ENCODE measurements around the gene LHX6. TPM values are rescaled to one million over a fixed set of nuclear protein-coding genes. Genes with fewer than 3 reads are reported as not detected.

The LHX6 gene
- 10.8 TPM for total RNA-seq
- long read RNA-seq, partial matches to known transcripts, result 3 of 10 reads
- long read RNA-seq, other reads (novel, unspliced or antisense), result 2 of 10 reads

DNA sequence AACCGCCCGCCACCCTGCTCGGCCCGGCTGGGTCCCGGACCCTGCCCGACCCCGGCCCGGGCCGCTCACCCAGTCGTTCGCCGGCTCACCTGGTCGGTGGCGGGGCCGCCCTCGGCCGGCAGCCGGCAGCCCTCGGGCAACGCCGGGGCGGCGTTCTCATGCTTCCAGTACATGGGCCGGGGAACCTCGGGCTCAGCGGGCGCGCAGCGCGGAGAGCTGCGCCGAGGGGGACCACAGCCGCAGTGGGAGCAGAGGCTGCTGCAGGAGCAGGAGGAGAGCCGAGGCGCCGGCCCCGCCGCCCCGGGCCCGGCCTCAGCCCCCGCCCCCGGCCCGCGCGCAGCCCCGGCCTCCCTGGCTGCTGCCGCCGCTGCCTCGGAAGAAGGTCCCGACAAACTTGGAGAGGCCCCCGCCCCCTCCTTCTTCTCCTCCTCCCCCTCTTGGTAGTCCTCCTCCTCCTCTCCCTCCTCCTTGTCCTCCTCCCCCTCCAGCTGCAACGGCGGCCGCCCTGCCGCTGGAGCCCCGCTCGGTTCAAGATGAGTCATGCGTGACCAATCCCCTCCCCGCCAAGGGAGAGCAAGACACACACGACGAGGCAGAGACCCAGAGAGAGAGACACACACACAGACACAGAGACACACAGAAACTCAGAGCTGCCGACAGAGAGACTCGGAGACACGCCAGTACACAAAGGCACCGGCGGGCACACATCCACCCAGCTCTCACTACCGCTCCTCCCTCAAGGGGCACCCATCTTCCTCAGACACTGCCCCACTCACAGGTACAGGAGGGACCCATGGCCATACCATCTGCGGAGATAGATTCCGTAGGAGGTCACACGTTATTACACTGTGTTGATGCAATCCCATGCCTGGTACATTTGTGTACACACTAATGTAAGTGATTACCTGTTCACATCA, at the start of gene LHX6:
TSS of gene LHX6 (minus strand) at position 390 of the 917 bp plus-strand sequence. CDS start at position 173, 217 bp downstream.
- intact Hi-C loops (cut with DNase I), result no loop called here

DNA sequence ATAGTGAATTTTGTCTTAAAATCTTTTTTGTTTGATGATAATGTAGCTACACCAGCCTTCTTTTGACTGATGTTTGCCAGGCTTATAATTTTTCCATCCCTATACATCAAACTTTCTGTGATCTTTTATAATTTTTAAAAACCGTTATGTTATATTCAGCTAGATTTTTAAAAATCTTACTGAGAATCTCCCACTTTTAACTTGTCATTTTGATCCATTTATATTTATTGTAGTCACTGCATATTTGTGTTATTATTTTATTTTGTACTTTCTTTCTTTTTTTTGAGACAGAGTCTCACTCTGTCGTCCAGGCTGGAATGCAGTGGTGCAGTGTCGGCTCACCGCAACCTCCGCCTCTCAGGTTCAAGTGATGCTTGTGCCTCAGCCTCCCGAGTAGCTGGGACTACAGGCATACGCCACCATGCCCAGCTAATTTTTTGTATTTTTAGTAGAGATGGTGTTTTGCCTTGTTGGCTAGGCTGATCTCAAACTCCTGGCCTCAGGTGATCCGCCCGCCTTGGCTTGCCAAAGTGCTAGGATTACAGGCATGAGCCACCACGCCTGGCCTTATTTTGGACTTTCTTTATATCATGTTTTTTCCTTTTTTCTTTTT, 48.6 kb upstream of the LHX6 start:
- no peak for DNase-seq (ENCODE audit: low spot score)
- intact Hi-C loops (cut with DNase I), result no loop called here

More for the DNA sequence above, at the start of gene LHX6:
- DNase-seq (ENCODE audit: low spot score), result no peak

DNA sequence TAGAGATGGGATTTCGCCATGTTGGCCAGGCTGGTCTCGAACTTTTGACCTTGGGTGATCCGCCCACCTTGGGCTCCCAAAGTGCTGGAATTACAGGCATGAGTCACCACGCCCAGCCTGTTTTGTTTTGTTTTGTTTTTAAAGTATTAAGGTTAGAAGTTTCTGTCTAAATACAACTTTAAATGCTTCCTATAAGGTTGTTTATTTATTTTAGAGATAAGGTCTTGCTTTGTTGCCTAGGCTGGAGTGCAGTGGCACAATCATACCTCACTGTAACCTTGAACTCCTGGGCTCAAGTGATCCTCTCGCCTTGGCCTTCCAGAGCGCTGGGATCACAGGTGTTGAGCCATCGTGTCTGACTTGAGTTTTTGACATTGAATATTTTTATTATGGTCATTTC, 47.3 kb upstream of the LHX6 start:
- intact Hi-C loops (cut with DNase I), result no loop called here
- DNase-seq (ENCODE audit: low spot score), result no peak

DNA sequence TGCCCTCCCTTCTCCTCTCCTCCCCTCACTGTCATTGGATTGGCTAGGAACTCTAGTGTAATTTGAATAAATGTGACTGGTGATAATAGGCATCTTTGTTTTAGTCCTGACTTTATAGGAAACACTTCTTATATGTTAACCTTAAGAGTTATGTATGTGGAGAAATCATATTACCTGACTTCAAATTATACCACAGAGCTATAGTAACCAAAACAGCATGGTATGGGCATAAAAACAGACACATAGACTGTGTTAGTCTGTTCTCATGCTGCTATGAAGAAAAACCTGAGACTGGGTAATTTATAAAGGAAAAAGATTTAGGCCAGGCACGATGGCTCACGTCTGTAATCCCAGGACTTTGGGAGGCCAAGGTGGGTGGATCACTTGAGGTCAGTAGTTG, 45.3 kb upstream of the LHX6 start:
- DNase-seq (ENCODE audit: low spot score), result no peak
- intact Hi-C loops (cut with DNase I), result no loop called here

DNA sequence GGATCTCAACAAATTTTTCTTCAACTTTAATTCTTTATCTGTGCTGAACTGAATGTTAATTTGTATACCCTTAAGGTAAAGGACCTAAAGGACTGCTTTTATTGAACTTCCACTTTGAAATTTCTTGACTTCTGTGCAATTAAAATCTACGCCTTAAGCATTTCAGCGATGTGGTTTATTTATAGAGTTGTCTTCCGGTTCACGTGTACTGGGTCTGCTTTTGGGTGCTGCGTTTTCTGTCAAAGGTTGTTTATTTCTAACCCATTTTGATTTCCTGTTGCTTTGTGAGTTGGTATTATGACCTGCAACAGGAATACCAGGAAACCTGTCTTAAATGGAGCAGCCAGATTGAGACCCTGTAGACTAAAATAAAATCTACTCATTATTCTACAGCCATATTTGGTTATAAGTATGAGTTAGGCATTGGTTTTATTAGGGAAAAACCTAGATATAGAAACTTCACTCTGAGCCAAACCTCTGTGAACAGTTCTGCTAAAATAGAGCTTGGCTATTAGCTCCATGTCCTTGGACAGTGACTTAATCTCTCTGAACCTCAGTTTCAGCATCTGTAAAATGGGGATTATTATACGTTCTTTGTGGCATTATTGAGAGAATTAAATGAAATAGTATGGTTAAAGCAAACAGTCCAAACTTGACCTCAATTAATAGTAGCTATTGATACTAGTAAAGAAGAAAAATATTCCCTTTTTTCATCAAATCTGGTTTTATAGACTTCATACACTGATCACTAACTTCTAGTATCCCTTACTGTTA, 39.5 kb upstream of the LHX6 start:
- DNase-seq (ENCODE audit: low spot score), result no peak
- intact Hi-C loops (cut with DNase I), result no loop called here

DNA sequence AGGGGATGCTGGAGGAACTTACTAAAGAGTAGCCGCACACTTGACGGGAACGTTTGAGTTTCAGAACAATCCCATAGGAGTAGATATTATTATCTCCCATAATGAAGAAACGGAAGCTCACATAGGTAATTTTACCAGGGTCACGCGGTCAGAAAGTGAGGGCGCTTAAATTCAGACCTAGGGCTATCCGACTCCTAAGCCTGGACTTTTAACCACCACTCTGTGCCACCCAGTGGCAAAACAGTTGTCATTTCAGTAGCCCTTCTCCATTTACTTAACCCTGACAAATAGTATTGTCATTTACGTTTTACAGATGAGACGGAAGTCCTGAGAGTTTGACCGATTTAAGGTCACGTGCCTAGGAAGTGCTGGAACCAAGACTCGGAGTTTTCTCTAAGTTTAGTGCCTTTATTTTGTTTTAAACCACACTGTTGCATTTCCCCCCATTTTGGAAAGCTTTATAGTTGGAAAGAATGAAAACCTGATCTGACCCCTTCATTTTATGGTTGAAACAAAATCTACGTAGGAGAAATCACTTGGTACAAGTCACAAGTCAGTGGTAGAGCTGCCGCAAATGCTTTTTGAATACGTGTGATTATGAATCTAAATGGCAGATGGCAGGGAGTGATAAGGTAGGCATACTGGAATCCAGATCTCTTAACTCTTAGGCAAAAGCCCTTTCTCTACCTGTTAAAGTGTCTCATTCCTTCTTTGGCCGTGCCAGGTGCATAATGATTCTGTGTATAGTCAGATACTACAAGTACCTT, 36.6 kb upstream of the LHX6 start:
- no peak for DNase-seq (ENCODE audit: low spot score)
- intact Hi-C loops (cut with DNase I), result loop anchor here (2.0 kb wide), 1 partner anchor 83 kb away; no protein-coding TSS in a partner anchor

DNA sequence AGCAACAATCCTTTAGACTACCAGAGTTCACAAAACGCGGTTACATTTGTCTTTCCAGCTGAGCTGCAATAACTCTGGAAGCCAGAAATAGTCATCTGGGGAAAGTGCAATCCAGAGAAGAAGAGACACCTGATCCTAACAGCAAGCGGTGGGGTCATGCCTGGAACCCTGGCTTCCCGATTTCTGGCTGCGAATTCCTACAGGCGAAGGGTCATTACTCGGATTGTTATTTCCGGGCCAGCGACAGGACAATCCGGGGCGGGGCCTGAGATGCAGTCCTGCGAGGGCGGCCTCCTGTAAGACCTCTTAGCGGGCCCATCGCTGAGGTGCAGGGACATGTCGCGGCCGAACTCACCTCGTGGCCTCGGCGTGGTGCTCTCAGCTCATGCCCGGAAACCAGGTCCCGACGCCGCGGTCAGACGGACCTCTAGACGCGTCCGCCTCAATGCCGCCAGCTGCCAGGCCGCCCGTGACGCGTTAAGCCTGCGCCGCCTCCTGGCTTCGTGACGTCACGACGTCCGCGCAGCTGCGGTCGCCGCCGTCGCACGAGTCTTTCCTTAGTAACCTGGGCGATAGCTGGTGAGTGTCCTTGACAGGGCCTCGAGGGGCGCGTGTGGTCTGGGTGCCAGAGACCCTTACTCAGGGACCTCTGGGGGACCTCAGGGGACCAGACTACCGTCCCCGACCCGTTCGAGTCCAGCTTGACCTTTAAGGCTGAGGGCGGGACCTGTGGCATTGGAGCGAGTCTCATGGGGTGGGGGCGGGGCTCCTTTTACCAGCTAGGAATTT, 35.8 kb upstream of the LHX6 start, which contains the start of the genes MRRF and RBM18:
TSS of gene MRRF (plus strand) at position 523 of the 789 bp plus-strand sequence. CDS start 6,010 bp downstream, outside the sequence.
TSS of gene RBM18 (minus strand) at position 481 of the 789 bp plus-strand sequence. CDS start 3,348 bp downstream, outside the sequence.
- intact Hi-C loops (cut with DNase I), result loop anchor here (2.0 kb wide), 1 partner anchor 84 kb away; no protein-coding TSS in a partner anchor
- peak; percentile 96 for DNase-seq (ENCODE audit: low spot score)

DNA sequence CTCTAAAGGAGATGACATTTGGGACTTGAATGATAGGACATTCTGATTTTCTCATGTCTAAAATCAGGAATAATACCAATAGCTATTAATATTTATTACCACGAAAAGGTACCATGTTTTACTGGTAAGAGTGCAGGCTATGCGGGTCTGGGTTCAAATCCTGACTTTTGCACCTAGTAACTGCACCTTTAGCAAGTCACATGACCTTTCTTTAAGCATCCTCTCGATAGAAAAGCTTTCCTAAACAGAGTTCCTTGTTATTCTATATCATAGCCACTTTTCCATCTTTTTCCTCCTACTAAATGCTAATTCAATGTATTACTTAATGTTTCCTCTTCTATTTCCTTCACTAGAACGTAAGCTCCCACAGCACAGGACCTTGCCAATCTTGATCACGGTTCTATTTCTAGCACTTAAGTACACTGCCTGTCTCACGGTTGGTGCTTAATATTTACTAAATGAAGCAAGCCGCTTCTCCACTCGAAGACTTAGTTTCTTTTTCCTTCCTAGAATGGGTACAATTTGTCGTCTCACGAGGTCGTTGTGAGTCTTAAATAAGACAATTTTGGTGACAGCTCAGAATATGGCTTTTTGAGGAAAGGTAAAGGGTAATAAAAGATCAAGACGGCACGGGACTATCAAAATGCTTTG, 35.1 kb upstream of the LHX6 start:
- intact Hi-C loops (cut with DNase I), result loop anchor here (2.0 kb wide), 1 partner anchor 85 kb away; no protein-coding TSS in a partner anchor
- no peak for DNase-seq (ENCODE audit: low spot score)

DNA sequence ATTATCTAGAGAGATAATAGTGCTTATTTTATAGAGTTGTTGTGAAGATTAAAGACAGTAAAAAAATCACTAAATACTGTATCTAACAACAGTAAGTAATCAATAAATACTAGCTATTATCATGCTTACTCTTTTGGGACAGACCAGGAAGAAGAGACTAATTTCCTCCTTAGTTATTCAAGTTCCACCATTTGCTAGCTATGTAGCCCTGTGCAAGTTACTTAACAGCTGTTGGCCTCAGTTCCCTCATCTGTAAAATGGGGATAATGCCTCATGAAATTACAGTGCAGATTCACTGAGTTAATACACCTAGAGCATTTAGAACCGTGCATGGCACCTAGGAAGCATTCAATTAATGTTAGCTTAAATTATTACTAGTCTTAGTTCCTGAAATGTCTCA, 33.3 kb upstream of the LHX6 start:
- intact Hi-C loops (cut with DNase I), result no loop called here
- no peak for DNase-seq (ENCODE audit: low spot score)

DNA sequence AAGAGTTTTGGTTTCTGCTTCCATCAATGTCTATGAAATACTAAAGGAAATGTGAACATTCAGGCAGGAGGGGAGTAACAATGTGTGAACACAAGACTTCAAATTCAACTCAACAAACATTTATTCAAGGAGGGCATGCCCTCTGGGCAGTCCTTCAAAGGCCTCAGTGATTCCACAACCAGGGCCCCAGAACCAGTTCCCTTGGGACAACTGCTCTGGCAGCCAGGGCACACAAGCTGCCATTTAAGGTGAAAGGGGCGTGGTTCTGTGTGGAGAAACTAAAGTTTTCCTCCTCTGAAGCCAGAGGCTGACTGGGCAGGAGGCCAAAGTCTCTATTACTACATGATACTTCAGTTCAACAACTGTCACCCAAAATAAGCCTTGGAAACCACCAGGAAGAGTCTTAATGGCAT, 32.7 kb upstream of the LHX6 start:
- intact Hi-C loops (cut with DNase I), result no loop called here
- peak; percentile 81 for DNase-seq (ENCODE audit: low spot score)

DNA sequence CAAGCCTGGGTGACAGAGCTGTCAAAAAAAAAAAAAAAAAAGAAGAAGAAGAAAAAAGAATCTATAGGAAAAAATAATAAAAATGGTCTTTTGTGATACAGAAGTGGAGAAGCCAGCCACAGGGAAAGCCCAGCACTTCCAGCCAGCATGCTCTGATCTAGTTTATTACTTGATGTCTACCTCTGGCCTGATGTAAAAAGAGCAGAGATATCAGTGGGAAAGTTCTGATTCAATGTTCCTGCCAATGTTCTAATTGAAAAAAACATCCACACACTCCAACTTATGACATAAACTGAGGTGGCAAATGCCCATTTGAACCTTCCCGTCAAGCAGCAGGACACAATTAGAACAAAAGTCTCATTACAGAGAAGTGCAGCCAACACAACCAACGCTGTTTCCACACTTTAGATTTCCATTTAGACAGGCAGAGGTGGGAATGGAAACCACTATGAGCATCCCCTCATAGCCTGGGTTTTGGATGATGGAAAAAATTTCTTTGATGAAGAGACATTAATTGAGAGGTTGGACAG, 30.2 kb upstream of the LHX6 start:
- intact Hi-C loops (cut with DNase I), result no loop called here
- DNase-seq (ENCODE audit: low spot score), result no peak

DNA sequence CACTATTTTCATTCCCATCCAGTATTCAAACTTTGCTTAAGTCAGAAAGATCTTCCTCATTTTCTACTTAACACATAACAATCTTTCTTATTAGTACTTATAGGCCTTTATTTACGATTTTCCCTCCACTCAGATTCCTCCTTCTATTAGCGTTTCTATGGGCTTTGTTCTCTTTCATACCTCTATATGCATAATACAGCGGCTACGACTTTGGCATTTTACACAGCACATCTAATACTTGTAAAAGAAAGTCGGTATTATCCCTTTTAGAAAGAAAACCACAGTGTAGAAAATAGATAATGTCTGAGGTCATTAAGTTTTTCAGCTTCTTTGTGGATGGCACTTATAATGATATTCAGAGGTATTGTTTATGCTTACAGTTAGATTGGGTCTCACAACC, 27.4 kb upstream of the LHX6 start:
- DNase-seq (ENCODE audit: low spot score), result no peak
- intact Hi-C loops (cut with DNase I), result no loop called here

DNA sequence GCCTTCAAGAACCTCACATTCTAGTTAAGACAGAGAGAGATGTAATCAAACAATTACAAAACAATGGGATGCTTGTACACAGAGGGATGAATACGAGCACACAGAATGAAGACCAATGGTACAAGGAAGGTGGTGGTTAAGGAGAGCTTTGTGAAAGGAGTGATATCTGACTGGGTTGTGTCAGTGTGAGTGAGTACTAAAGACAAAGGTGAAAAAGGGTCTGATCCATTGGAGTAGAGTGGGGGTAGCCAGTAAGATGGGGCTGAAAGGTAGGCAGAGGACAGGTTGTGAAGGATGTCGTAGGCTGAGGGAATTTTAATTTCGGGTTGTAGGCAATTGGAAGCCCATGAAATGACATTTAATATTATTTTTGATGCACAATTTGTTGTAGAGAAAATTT, 26.0 kb upstream of the LHX6 start:
- no peak for DNase-seq (ENCODE audit: low spot score)
- intact Hi-C loops (cut with DNase I), result no loop called here

DNA sequence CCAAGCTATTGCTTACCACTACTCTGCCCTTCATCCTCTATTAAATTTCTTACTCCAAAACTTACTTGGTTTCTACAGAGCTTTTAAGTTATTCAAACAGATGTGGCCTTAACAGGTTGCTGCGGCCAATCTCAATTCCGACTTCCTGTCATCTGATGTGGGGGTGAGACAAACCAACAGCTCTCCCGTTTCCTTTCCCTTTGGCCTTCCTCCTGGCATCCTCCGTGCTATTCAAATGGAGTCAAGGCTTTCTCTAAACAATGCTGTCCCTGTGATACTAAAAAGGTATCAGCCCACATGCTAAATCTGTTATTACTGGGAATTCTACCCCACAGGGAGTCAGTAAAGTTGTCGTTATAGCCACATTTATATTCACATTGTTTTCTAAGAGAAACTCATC, 24.0 kb upstream of the LHX6 start:
- DNase-seq (ENCODE audit: low spot score), result no peak
- intact Hi-C loops (cut with DNase I), result no loop called here

DNA sequence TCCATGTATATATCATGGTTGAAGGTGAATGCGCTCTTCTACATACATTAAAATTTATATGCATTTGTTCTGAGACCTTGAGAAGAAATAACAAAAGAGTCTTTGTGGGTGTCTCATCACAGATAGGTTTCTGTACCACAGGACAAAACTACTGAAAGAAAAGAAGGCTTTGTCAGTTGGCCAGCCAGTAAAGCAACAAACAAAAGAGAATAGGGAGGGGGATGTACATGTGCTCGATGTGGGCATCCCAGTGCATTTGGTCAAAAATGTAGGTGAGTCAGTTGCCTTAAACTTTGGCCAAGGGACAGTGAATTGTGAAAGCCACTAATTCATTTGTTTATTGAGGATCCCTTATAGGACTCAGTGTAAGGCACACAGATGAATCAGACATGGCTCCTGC, 22.6 kb upstream of the LHX6 start:
- DNase-seq (ENCODE audit: low spot score), result no peak

DNA sequence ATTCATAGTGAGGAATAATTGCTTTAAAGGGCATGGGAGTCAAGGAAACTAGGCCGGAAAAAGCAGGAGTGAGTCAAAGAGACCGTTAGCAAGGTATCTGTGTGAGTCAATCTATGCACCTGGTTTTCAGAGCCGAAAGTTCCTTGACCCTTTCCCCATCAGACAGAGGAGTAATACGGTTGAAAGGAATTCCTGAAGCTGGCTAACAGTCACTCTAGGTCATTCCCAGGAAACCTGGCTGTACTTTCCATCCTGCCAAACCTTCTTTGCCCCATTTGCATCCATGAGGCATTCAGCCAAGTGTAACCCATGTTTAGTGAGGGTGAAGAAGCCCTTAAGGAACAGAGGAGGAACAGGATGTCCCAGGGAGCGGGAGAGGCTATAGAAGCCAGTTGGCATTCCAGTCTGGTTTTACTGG, 19.7 kb upstream of the LHX6 start:
- intact Hi-C loops (cut with DNase I), result no loop called here
- no peak for DNase-seq (ENCODE audit: low spot score)

More for the DNA sequence above, 22.6 kb upstream of the LHX6 start:
- intact Hi-C loops (cut with DNase I), result no loop called here

DNA sequence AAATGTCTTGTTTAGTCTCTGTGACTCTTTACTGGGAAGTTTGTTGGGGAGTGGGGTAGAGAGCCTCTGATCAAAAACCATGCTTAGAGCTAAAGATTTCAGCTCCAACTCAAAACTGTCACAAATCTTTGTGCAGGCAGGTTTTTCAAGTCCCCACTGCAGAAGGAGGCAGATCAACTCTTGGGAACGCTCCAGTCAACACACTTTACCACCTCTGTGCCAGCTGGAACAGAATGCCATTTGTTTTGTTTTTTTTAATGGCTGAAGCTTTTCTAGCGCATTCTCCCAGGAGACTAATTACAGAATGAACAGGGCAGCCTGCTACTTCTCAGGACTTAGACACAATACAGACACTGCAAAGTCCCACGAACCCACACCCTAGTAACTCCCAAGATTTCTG, 17.9 kb upstream of the LHX6 start:
- no peak for DNase-seq (ENCODE audit: low spot score)
- intact Hi-C loops (cut with DNase I), result no loop called here

Measured in cardiac septum (tissue), 1 donor.